Measurements from ENCODE around the gene RNF130.

RNF130 gene

GRCh38 chr5:180100621-180101450 is 29.3 kb upstream of the RNF130 start:
- no peak for DNase-seq (ENCODE audit: low spot score)
- no peak for TF ChIP-seq CTCF (IDR thresholded peaks at IDR 0.05; ENCODE audit: extremely low read depth, missing control alignments)

GRCh38 chr5:180099733-180100611 is 28.4 kb upstream of the RNF130 start:
- DNase-seq (ENCODE audit: low spot score), result no peak
- TF ChIP-seq CTCF (IDR thresholded peaks at IDR 0.05; ENCODE audit: extremely low read depth, missing control alignments), result no peak

- no peak for TF ChIP-seq CTCF (IDR thresholded peaks at IDR 0.05; ENCODE audit: extremely low read depth, missing control alignments)
- no peak for DNase-seq (ENCODE audit: low spot score)
Observed at GRCh38 chr5:180098991-180099732, 27.6 kb upstream of the RNF130 start.

GRCh38 chr5:180098526-180098925 is 27.0 kb upstream of the RNF130 start:
- no peak for TF ChIP-seq CTCF (IDR thresholded peaks at IDR 0.05; ENCODE audit: extremely low read depth, missing control alignments)
- DNase-seq (ENCODE audit: low spot score), result no peak

- no peak for TF ChIP-seq CTCF (IDR thresholded peaks at IDR 0.05; ENCODE audit: extremely low read depth, missing control alignments)
- no peak for DNase-seq (ENCODE audit: low spot score)
Observed at GRCh38 chr5:180097926-180098325, 26.4 kb upstream of the RNF130 start.

- no peak for DNase-seq (ENCODE audit: low spot score)
- TF ChIP-seq CTCF (IDR thresholded peaks at IDR 0.05; ENCODE audit: extremely low read depth, missing control alignments), result no peak
Observed at GRCh38 chr5:180097163-180097894, 25.8 kb upstream of the RNF130 start.

All from GM20000 (cell line).